HG02571 (cell line): ENCODE data around the gene EEPD1.
A peak's percentile ranks its signal among the peaks of the same experiment; 100 is the strongest.

ENCODE experiments used
- ATAC-seq: cut with Tn5 transposase; IDR thresholded peaks from one replicate; pipeline ENCODE4 v1.9.1; 2021; ENCODE audit warnings: mild to moderate bottlenecking, moderate library complexity; ENCODE audit not compliant: unreplicated experiment

EEPD1 gene

GRCh38 chr7:36278620-36279172, 125.6 kb downstream of the EEPD1 start:
- no peak for ATAC-seq

DNA sequence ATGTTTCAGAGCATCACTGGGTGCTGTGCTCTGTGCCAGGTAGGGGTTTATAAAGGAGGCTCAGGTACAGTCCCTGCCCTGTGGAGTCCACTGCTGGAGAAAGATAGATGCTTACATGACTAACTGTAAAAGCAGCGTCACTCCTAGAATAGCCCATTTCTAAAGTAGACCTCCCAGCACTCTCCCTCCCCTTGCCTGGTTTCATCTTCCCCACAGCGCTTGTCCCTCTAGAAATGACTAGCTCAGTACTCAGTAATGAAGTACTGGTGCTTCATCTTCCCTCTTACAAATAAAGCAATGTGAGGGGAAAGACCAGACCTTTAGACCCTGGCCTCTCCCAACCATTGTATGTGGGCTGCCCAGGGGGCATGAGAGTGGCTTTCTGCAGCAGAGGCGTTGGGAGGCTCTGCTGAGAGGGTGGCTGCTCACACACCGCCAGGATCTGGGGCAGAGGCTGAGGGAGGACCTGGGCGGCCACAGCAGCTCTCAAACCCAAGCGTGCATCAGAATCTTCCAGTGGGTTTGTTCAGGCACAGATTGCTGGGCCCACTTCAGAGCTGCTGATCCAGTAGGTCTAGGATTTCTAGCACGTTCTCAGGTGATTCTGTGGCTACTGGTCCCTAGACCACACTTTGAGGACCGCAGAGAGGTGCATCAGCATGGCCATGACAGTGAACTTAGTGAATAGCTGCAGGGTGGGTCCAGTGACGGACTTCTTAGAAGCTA, 126.3 kb downstream of the EEPD1 start:
- peak; percentile 74 for ATAC-seq

DNA sequence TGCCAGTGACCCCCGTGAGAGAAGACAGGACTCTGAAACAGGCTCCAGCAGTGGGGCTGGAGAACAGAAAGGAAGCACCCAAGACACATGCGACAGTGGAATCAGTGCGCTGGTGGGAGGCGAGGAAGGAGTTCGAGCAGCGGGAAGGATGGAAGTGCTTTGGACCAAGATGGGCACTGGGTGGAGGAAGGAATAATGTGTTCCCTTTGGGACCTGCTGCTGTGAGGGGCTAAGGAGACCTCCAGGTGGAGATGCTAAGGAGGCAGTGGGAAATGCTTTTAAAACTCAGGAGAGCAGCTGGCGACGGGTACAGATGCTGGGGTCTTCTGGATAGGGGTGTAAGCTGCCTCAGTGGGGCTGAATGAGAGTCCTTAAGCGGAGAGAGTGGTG, 126.9 kb downstream of the EEPD1 start:
- no peak for ATAC-seq

- ATAC-seq = peak; percentile 37
Measured at GRCh38 chr7:36280840-36281812, 128.1 kb downstream of the EEPD1 start.

DNA sequence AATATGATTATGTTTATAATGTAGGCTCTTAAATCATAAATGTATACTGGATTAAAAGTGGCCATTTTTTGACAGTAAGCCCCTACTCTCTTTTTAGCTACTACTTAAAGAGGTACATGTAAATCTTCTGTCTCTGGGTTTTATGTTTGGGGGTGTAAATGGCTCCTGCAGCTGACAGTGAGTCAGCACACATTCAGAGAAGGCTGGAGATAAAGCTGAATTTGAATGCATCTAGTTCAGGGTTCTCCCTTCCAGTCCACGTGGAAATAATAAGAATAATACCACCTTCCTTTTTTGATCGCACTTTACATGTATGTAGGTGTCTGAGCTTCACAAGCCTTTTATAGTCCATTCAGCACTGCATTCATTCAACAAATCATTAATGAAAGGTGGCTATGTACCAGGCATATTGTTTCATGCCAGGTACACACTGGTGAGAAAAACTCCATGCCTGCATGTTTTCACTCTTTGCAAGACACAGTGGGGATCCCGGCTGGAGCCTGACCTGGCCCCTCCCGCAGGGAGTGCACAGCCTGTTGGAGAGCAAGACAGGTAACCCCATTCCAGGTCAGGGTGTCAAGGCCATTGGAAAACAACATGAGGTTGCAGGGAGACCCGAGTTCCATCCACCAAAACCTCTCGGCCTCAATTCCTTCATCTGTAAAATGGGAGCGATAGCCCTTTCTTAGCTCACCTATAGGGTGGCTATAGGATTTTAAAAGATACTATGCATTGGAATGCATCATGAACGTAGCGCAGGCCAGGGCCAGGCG, 129.1 kb downstream of the EEPD1 start:
- no peak for ATAC-seq

DNA sequence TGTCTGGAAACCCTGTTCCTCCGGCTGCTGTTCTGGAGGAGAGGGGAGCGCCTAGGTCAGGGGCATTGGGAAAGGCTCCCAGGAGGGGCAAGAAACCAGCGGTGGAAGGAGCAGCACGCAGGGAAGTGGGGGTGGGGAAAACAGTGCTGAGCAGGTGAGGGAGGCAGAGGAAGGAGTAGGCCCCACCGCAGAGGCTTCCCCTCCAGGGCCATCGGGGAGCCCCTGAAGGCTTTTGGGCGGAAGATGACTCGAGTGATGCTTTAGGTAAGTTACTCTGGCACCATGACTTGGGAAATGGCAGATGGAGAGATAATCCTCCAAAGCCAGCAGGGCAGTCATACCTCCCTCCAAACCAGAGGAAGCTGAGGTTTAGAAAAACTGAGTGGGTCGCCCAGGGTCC, 130.1 kb downstream of the EEPD1 start:
- no peak for ATAC-seq

- no peak for ATAC-seq
Measured at GRCh38 chr7:36283711-36284130, 130.7 kb downstream of the EEPD1 start.

GRCh38 chr7:36284456-36285090, 131.5 kb downstream of the EEPD1 start:
- ATAC-seq = no peak

- ATAC-seq = no peak
Measured at GRCh38 chr7:36285276-36285675, 132.2 kb downstream of the EEPD1 start.

DNA sequence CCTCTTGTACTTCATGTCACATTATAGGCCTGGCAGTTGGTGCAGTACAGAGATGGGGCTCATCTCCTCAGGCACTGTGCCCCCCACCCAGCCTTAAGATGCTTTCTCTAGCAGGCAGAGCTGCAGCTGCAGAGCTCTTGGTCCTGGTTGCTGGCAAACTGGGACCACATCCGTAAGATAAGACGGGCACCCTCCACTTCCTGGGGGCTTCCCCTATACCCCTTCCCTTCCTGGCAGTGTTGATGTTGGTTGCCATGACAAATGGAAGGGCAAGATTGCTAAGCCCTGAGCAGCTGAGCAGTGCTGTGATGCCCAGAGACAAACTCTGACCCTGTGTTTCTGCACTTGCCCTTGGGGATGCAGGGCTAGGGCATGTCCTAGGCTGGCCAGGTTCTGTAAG, 133.2 kb downstream of the EEPD1 start:
- no peak for ATAC-seq

GRCh38 chr7:36286688-36287087, 133.6 kb downstream of the EEPD1 start:
- no peak for ATAC-seq

GRCh38 chr7:36287371-36288241, 134.6 kb downstream of the EEPD1 start:
- ATAC-seq = no peak

- ATAC-seq = no peak
Measured at GRCh38 chr7:36288501-36288900, 135.4 kb downstream of the EEPD1 start.

DNA sequence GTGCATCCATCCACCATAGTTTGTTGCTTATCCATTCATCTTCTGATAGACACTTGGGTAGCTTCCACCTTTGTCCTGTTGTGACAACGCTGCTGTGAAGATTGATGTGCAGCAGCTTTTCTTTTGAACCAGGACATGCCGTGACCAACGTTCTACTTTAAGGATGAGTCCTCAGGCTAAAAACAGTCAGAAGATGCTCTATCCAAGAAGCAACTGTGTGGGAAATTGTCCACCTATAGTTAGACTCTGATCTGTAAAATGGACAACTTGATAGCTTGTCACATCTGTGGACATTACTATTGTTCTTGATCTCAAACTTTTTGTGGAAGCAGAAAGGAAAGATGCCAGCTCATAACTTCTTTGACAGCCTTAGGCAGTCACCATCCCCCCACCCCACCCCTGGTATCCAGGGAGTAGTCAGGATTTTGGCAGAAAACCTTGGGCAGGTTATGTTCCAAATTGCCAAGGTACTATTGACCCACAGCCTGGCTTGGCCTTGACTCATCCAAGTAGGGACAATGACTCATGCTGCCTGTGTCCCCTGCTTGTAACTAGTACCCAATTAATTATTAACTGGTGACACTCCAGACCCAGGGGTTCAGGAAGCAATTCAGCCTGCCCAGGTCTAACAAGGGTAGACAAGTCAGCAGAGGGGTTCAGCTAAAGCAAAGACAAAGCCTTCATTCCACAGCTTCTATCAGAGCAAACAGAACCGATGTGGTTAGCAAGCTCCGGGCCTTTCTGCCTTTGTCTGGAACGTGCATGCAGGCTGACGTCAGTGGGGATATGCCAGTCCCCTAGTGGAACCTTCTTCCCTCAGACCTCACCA, 137.0 kb downstream of the EEPD1 start:
- ATAC-seq = no peak

DNA sequence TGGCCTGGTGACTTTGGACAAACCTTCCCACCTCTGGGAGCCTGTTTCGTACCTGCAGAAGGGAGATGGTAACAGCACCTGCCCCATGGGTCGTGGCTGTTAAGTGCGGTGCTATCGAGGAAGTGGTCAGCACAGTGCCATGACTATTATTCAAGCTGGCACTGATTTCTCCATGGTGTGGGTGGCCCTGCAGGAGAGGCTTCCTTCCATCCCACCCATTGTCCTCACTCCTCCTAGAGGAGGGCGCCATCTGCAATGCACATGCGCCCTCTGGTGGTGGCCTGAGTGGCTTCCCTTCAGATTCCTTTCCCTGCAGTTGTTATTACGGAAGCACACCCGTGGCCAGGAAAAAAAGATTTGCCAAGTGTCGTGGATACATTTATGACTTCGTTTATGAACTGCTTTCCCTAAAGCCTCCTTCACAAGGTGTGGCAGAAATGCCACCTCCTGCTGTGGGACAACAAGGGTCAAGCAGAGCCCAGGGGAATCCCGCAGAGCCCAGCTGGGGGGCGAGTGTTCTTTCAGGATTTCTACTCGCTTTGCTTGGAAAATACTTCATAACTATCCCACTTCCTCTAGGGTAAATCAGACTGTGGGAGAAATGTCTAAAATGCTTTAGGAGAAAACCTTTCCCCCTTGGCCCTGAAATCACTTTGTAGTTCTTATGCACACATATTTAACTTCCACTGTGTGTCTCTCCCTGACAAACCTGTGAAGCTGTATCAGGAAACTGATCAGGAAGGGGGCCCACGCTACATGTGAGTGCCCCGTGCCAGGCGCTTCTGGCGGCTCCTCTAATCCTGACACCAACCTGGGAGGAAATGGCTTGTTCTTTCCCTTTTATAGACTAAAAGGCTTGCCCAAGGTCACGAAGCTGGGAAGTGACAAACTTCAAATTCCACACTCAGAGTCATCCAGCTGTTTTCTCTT, 138.6 kb downstream of the EEPD1 start:
- ATAC-seq = peak; percentile 47

- ATAC-seq = no peak
Measured at GRCh38 chr7:36295090-36295489, 142.0 kb downstream of the EEPD1 start.

DNA sequence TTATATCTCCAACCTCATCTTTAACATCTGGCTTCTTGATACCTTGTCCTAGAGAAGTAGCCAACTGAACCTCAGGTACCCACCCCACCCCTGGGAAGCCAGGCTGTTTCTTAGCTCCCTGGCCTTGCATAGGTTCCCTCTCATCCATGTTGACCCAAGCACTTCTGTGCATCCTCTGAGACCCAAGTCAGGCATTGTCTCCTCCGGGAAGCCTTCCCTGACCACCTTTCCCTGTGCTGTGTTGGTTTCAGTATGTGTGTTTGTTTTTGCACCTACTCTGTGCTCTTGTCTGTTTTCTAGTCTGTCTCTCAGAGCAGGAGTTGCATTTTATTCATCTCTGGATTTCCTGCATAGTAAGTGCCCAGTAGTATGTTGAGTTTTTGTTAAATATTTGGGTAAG, 143.2 kb downstream of the EEPD1 start:
- ATAC-seq = no peak
